ENCODE measurements around the gene SERTAD1. TPM values are rescaled to one million over a fixed set of nuclear protein-coding genes. Genes with fewer than 3 reads are reported as not detected.
"Not testable (repeated sequence)": the region's sequence is repeated elsewhere in the genome, so short reads cannot be mapped to it uniquely, and the experiment has no call there.

SERTAD1 gene
- total RNA-seq: 18.0 TPM

- ATAC-seq: peak; percentile 95
- intact Hi-C loops (cut with DNase I): no loop called here
- DNase-seq (ENCODE audit: low spot score): peak; percentile 100
These were observed at the start of gene SERTAD1 for GRCh38 chr19:40425450-40426287. Gene SERTAD1 (minus strand): TSS chr19:40425992. CDS start chr19:40423546, 2,446 bp downstream.

GRCh38 chr19:40474737-40475136, 48.9 kb upstream of the SERTAD1 start:
- DNase-seq (ENCODE audit: low spot score) (no peak), ATAC-seq (no peak)
- intact Hi-C loops (cut with DNase I): no loop called here

GRCh38 chr19:40472516-40472915, 46.7 kb upstream of the SERTAD1 start:
- no peak for DNase-seq (ENCODE audit: low spot score)
- no peak for ATAC-seq
- intact Hi-C loops (cut with DNase I): no loop called here

GRCh38 chr19:40471111-40471510, 45.3 kb upstream of the SERTAD1 start:
- DNase-seq (ENCODE audit: low spot score) (no peak), ATAC-seq (no peak)
- intact Hi-C loops (cut with DNase I): no loop called here

GRCh38 chr19:40469011-40469410, 43.2 kb upstream of the SERTAD1 start:
- DNase-seq (ENCODE audit: low spot score) (no peak), ATAC-seq (no peak)
- intact Hi-C loops (cut with DNase I): no loop called here

- ATAC-seq: no peak
- peak; percentile 71 for DNase-seq (ENCODE audit: low spot score)
- intact Hi-C loops (cut with DNase I): no loop called here
These were observed 41.4 kb upstream of the SERTAD1 start, which contains the start of gene SPTBN4 for GRCh38 chr19:40466985-40467734. Gene SPTBN4 (plus strand): TSS chr19:40467001. CDS start chr19:40472622, 5,621 bp downstream.

- intact Hi-C loops (cut with DNase I): no loop called here
- peak; percentile 80 for DNase-seq (ENCODE audit: low spot score)
- peak; percentile 1 for ATAC-seq
These were observed 40.6 kb upstream of the SERTAD1 start for GRCh38 chr19:40466219-40466984.

GRCh38 chr19:40465557-40466218, 39.9 kb upstream of the SERTAD1 start, which contains the start of gene BLVRB:
Gene BLVRB (minus strand): TSS chr19:40465745. CDS start chr19:40465688, 57 bp downstream.
- peak; percentile 96 for ATAC-seq
- DNase-seq (ENCODE audit: low spot score): peak; percentile 100
- intact Hi-C loops (cut with DNase I): no loop called here

GRCh38 chr19:40465025-40465556, 39.3 kb upstream of the SERTAD1 start:
- peak; percentile 45 for ATAC-seq
- DNase-seq (ENCODE audit: low spot score): no peak
- intact Hi-C loops (cut with DNase I): no loop called here

- peak; percentile 20 for ATAC-seq
- DNase-seq (ENCODE audit: low spot score): peak; percentile 94
- intact Hi-C loops (cut with DNase I): no loop called here
These were observed 38.5 kb upstream of the SERTAD1 start for GRCh38 chr19:40464059-40465024.

- DNase-seq (ENCODE audit: low spot score); intact Hi-C loops (cut with DNase I); ATAC-seq: not testable (repeated sequence)
These were observed 37.8 kb upstream of the SERTAD1 start for GRCh38 chr19:40463587-40464037.

- intact Hi-C loops (cut with DNase I): no loop called here
- ATAC-seq (no peak), DNase-seq (ENCODE audit: low spot score) (no peak)
These were observed 36.0 kb upstream of the SERTAD1 start for GRCh38 chr19:40461669-40462221.

- no peak for DNase-seq (ENCODE audit: low spot score)
- intact Hi-C loops (cut with DNase I): no loop called here
- ATAC-seq: no peak
These were observed 34.4 kb upstream of the SERTAD1 start for GRCh38 chr19:40460185-40460584.

- DNase-seq (ENCODE audit: low spot score): no peak
- intact Hi-C loops (cut with DNase I): no loop called here
- no peak for ATAC-seq
These were observed 32.8 kb upstream of the SERTAD1 start for GRCh38 chr19:40458597-40458974.

GRCh38 chr19:40457953-40458596, 32.3 kb upstream of the SERTAD1 start:
- no peak for DNase-seq (ENCODE audit: low spot score)
- ATAC-seq: no peak
- intact Hi-C loops (cut with DNase I): no loop called here

GRCh38 chr19:40457048-40457447, 31.3 kb upstream of the SERTAD1 start:
- DNase-seq (ENCODE audit: low spot score): no peak
- intact Hi-C loops (cut with DNase I): no loop called here
- ATAC-seq: no peak
